Fibroblast of lung (primary cell): ENCODE measurements around the gene PLAAT2.

Experiments
- EZH2 ChIP-seq: IDR thresholded peaks from 2 replicates; pipeline ENCODE4 v1.5.1; 2012; ENCODE audit warnings: low read length, control low read depth, mild to moderate bottlenecking; ENCODE audit errors: missing control alignments
- TF ChIP-seq, protein P1 (sequence below), 2 donors: IDR thresholded peaks in 1 of 2; conservative IDR thresholded peaks in 1 of 2; 1 replicate in 1 of 2; 2 replicates in 1 of 2; pipeline ENCODE4 v1.5.1; 2011 to 2012; ENCODE audit warnings: low read length in 2 of 2, control low read depth in 1 of 2, inconsistent platforms in 1 of 2, low read depth in 1 of 2, mild to moderate bottlenecking in 1 of 2

DNA sequence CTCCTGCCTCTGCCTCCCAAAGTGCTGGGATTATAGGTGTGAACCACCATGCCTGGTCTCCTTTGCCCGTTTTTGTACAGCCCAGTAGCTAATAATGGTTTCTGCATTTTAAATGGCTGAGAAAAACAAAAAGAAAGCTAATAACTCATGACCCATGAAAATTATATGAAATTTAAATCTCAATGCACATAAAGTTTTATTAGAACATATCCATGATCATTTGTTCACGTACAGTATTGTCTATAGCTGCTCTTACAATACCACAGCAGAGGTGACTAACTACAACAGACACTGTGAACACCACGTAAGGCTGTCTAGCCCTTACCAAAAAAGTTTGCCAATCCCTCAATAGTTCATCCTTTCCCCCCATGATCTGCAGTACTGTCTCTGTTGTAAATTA lies 6.4 kb upstream of the PLAAT2 start:
- TF ChIP-seq, protein P1, sequence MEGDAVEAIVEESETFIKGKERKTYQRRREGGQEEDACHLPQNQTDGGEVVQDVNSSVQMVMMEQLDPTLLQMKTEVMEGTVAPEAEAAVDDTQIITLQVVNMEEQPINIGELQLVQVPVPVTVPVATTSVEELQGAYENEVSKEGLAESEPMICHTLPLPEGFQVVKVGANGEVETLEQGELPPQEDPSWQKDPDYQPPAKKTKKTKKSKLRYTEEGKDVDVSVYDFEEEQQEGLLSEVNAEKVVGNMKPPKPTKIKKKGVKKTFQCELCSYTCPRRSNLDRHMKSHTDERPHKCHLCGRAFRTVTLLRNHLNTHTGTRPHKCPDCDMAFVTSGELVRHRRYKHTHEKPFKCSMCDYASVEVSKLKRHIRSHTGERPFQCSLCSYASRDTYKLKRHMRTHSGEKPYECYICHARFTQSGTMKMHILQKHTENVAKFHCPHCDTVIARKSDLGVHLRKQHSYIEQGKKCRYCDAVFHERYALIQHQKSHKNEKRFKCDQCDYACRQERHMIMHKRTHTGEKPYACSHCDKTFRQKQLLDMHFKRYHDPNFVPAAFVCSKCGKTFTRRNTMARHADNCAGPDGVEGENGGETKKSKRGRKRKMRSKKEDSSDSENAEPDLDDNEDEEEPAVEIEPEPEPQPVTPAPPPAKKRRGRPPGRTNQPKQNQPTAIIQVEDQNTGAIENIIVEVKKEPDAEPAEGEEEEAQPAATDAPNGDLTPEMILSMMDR (conservative IDR thresholded peaks at IDR 0.05 in 1 of 2, IDR thresholded peaks at IDR 0.05 in 1 of 2; ENCODE audit: low read depth in 1 of 2, low read length in 2 of 2): no peak
- no peak for TF ChIP-seq EZH2
